IMR-90 (cell line): ENCODE results near the gene DCTD. TPM values are rescaled to one million over a fixed set of nuclear protein-coding genes. Genes with fewer than 3 reads are reported as not detected.

ENCODE experiments used
- ATAC-seq: fragments of 200-7000 bp; cut with Tn5 transposase; 2 replicates; pipeline ENCODE4 v1.9.1; 2020; ENCODE audit warnings: low read depth, mild to moderate bottlenecking, moderate library complexity
- BruUV-seq: library from RNA; stranded (reverse); fragments of 400-500 nt; replicated peaks from 2 replicates; lab custom pipeline; 2021; lab: Mats Ljungman, UMichigan
- CTCF ChIA-PET: fragments of 300-600 bp; formaldehyde crosslinking; extraction: SDS; loops from one replicate; lab custom pipeline; 2021; ENCODE audit warnings: antibody characterized with exemption; lab: Yijun Ruan, JAX
- POLR2A ChIA-PET: fragments of 300-600 bp; sonication (Branson Sonifier 250); formaldehyde crosslinking; loops from one replicate; lab custom pipeline; 2022; ENCODE audit warnings: antibody characterized with exemption; ENCODE audit not compliant: unreplicated experiment; lab: Charles Lee
- DNase-seq: peaks from one replicate; pipeline ENCODE4 v3.0.0; 2013
- H2AFZ ChIP-seq: replicated peaks from 2 replicates; pipeline ENCODE3; 2013; ENCODE audit warnings: low read length, mild to moderate bottlenecking; ENCODE audit not compliant: poor library complexity
- H2AK5ac ChIP-seq: 2 replicates; pipeline ENCODE4 v1.6.1; 2013; ENCODE audit warnings: low read depth, low read length, inconsistent platforms
- H2AK9ac ChIP-seq: replicated peaks from 2 replicates; pipeline ENCODE3; 2013; ENCODE audit warnings: mild to moderate bottlenecking, low read depth, low read length, moderate library complexity; ENCODE audit not compliant: poor library complexity
- H2BK120ac ChIP-seq: 2 replicates; pipeline ENCODE4 v1.6.1; 2013; ENCODE audit warnings: low read depth, low read length, inconsistent platforms
- H2BK15ac ChIP-seq: 3 replicates; pipeline ENCODE4 v1.6.1; 2013; ENCODE audit warnings: low read depth, low read length, inconsistent platforms
- H2BK20ac ChIP-seq: 2 replicates; pipeline ENCODE4 v1.6.1; 2013; ENCODE audit warnings: low read depth, mild to moderate bottlenecking, inconsistent platforms, low read length, moderate library complexity
- H2BK5ac ChIP-seq: 2 replicates; pipeline ENCODE4 v1.6.1; 2013; ENCODE audit warnings: mild to moderate bottlenecking, low read depth, low read length, inconsistent platforms; ENCODE audit not compliant: poor library complexity, severe bottlenecking
- H3K14ac ChIP-seq: replicated peaks from 2 replicates; pipeline ENCODE4 v1.6.1; 2013; ENCODE audit warnings: low read depth, low read length, inconsistent platforms
- H3K18ac ChIP-seq: 2 replicates; pipeline ENCODE4 v1.6.1; 2013; ENCODE audit warnings: low read depth, low read length, control low read depth
- H3K23ac ChIP-seq: 2 replicates; pipeline ENCODE4 v1.6.1; 2013; ENCODE audit warnings: low read depth, low read length, inconsistent platforms
- H3K27ac ChIP-seq: 2 replicates; pipeline ENCODE4 v1.5.1; 2013; ENCODE audit warnings: mild to moderate bottlenecking, control low read depth, low read length; ENCODE audit not compliant: insufficient read depth
- H3K27me3 ChIP-seq: 2 replicates; pipeline ENCODE4 v1.6.1; 2013; ENCODE audit warnings: low read length; ENCODE audit not compliant: control insufficient read depth, insufficient read depth
- H3K36me3 ChIP-seq: 2 replicates; pipeline ENCODE4 v1.6.1; 2013; ENCODE audit warnings: low read length, mixed read lengths; ENCODE audit not compliant: control insufficient read depth, insufficient read depth
- H3K4ac ChIP-seq: 2 replicates; pipeline ENCODE4 v1.6.1; 2013; ENCODE audit warnings: low read depth, low read length, inconsistent platforms
- H3K4me1 ChIP-seq: 2 replicates; pipeline ENCODE4 v1.6.1; 2013; ENCODE audit warnings: low read length, mixed read lengths; ENCODE audit not compliant: control insufficient read depth, insufficient read depth
- H3K4me2 ChIP-seq: 2 replicates; pipeline ENCODE4 v1.6.1; 2013; ENCODE audit warnings: low read depth, mild to moderate bottlenecking, control low read depth, low read length, moderate library complexity
- H3K4me3 ChIP-seq: 2 replicates; pipeline ENCODE4 v1.5.1; 2013; ENCODE audit warnings: low read depth, mild to moderate bottlenecking, control low read depth, low read length, moderate library complexity; ENCODE audit not compliant: insufficient read depth
- H3K56ac ChIP-seq: 2 replicates; pipeline ENCODE4 v1.6.1; 2013; ENCODE audit warnings: low read length, inconsistent platforms; ENCODE audit not compliant: insufficient read depth; ENCODE audit errors: extremely low read depth
- H3K79me1 ChIP-seq, 2 experiments: 2 replicates each; pipeline ENCODE4 v1.6.1; 2013; ENCODE audit warnings: low read length in 2 of 2, inconsistent platforms in 1 of 2, low read depth in 1 of 2
- H3K9ac ChIP-seq: 2 replicates; pipeline ENCODE4 v1.6.1; 2013; ENCODE audit warnings: low read depth, low read length, control low read depth
- H3K9me1 ChIP-seq: 2 replicates; pipeline ENCODE4 v1.6.1; 2013; ENCODE audit warnings: low read length, inconsistent platforms; ENCODE audit not compliant: insufficient read depth
- H3K9me3 ChIP-seq: 2 replicates; pipeline ENCODE4 v1.6.1; 2013; ENCODE audit warnings: low read length; ENCODE audit not compliant: control insufficient read depth, insufficient read depth
- H4K20me1 ChIP-seq: 2 replicates; pipeline ENCODE4 v1.6.1; 2013; ENCODE audit warnings: low read length, inconsistent platforms; ENCODE audit not compliant: insufficient read depth
- H4K5ac ChIP-seq: 2 replicates; pipeline ENCODE4 v1.6.1; 2013; ENCODE audit warnings: mild to moderate bottlenecking, low read depth, low read length, control low read depth
- H4K8ac ChIP-seq, 2 experiments: 2 replicates each; pipeline ENCODE4 v1.6.1; 2013; ENCODE audit warnings: low read depth in 2 of 2, low read length in 2 of 2, control low read depth in 1 of 2, inconsistent platforms in 1 of 2
- H4K91ac ChIP-seq: 2 replicates; pipeline ENCODE4 v1.6.1; 2013; ENCODE audit warnings: low read depth, low read length, inconsistent platforms; ENCODE audit not compliant: insufficient read depth
- BHLHE40 ChIP-seq: fragments of 150-350 bp; IDR thresholded peaks from 2 replicates; pipeline ENCODE4 v1.6.1; 2016; ENCODE audit warnings: mild to moderate bottlenecking, low read depth, low read length
- CEBPB ChIP-seq: IDR thresholded peaks from 2 replicates; pipeline ENCODE4 v1.6.1; 2012; ENCODE audit warnings: low read depth, low read length, improper control_type of control experiment
- CHD1 ChIP-seq: IDR thresholded peaks from 2 replicates; pipeline ENCODE4 v1.6.1; 2012; ENCODE audit warnings: low read depth, low read length, improper control_type of control experiment
- CTCF ChIP-seq: conservative IDR thresholded peaks from 2 replicates; pipeline ENCODE4 v1.5.1; 2012; ENCODE audit warnings: mild to moderate bottlenecking, low read depth, low read length, improper control_type of control experiment
- ELK1 ChIP-seq: fragments of 150-350 bp; IDR thresholded peaks from 2 replicates; pipeline ENCODE4 v1.6.1; 2016; ENCODE audit warnings: low read depth, mild to moderate bottlenecking, low read length, moderate library complexity, borderline replicate concordance
- FOS ChIP-seq: fragments of 150-350 bp; IDR thresholded peaks from 2 replicates; pipeline ENCODE4 v1.6.1; 2016; ENCODE audit warnings: low read depth, low read length
- MAFK ChIP-seq: IDR thresholded peaks from 2 replicates; pipeline ENCODE4 v1.6.1; 2012; ENCODE audit warnings: low read depth, low read length, improper control_type of control experiment
- MAZ ChIP-seq: IDR thresholded peaks from 2 replicates; pipeline ENCODE4 v1.6.1; 2012; ENCODE audit warnings: low read depth, mild to moderate bottlenecking, low read length, improper control_type of control experiment, moderate library complexity, borderline replicate concordance
- MXI1 ChIP-seq: IDR thresholded peaks from 2 replicates; pipeline ENCODE4 v1.6.1; 2012; ENCODE audit warnings: low read depth, mild to moderate bottlenecking, low read length, moderate library complexity, borderline replicate concordance
- NFE2L2 ChIP-seq: fragments of 150-350 bp; IDR thresholded peaks from 2 replicates; pipeline ENCODE4 v1.6.1; 2016; ENCODE audit warnings: low read depth, mild to moderate bottlenecking, low read length
- POLR2A ChIP-seq: IDR thresholded peaks from 2 replicates; pipeline ENCODE4 v1.6.1; 2012; ENCODE audit warnings: mild to moderate bottlenecking, low read depth, low read length
- RAD21 ChIP-seq: IDR thresholded peaks from 2 replicates; pipeline ENCODE4 v1.6.1; 2012; ENCODE audit warnings: low read length, improper control_type of control experiment
- RCOR1 ChIP-seq: IDR thresholded peaks from 2 replicates; pipeline ENCODE4 v1.6.1; 2012; ENCODE audit warnings: mild to moderate bottlenecking, low read length, improper control_type of control experiment; ENCODE audit not compliant: insufficient replicate concordance
- RFX5 ChIP-seq: IDR thresholded peaks from 2 replicates; pipeline ENCODE4 v1.8.0; 2012; ENCODE audit warnings: low read depth, mild to moderate bottlenecking, low read length, moderate library complexity
- SMC3 ChIP-seq: fragments of 150-350 bp; IDR thresholded peaks from 2 replicates; pipeline ENCODE4 v1.6.1; 2016; ENCODE audit warnings: low read depth, mild to moderate bottlenecking, antibody characterized with exemption, low read length, moderate library complexity
- USF2 ChIP-seq: fragments of 150-350 bp; IDR thresholded peaks from 2 replicates; pipeline ENCODE4 v1.6.1; 2017; ENCODE audit warnings: mild to moderate bottlenecking, antibody characterized with exemption, low read length, low read depth
- WGBS, 2 experiments: methylation state at CpG; one replicate each; pipeline versions ENCODE4 v1.1.5 to v1.1.7; 2013; ENCODE audit warnings: missing lambda C conversion rate in 2 of 2; ENCODE audit not compliant: insufficient read length in 1 of 2; ENCODE audit errors: extremely low coverage in 2 of 2; 5-methylcytosine and 5-hydroxymethylcytosine counted together
- dilution Hi-C: fragments of 300-500 bp; cut with HindIII; formaldehyde crosslinking; loops from one replicate; pipeline ENCODE4 v1.14.3; 2018; ENCODE audit warnings: low sequenced_read_pairs; ENCODE audit not compliant: unreplicated experiment
- in situ Hi-C: fragments of 300-500 bp; cut with MboI; formaldehyde crosslinking; loops from 3 replicates; pipeline ENCODE4 v1.14.3; 2019; ENCODE audit warnings: low sequenced_read_pairs, inconsistent platforms, mixed read lengths
- intact Hi-C: fragments of 100-400 bp; cut with micrococcal nuclease; formaldehyde crosslinking; loops from 2 replicates; pipeline ENCODE4 v1.10.0; 2022
- polyA plus RNA-seq, 3 experiments: library from polyadenylated mRNA; depleted of rRNA; stranded (reverse); fragments of >200 nt; gene quantifications; 2 replicates each; pipeline ENCODE4 v1.2.3, GENCODE V29; 2012; ENCODE audit warnings: low replicate concordance in 1 of 3
- total RNA-seq: library from RNA; depleted of rRNA; stranded (reverse); fragments of >200 nt; gene quantifications from 2 replicates; pipeline ENCODE4 v1.2.3, GENCODE V29; 2012

Gene DCTD
- total and polyA plus RNA-seq, 2 of the 4 experiments (the other 2 are of a cell fraction) = 90.3 to 127 TPM

GRCh38 chr4:182855877-182856276 lies 61.3 kb downstream of the DCTD start:
- Histone ChIP-seq H3K56ac (no peak overlapping the region), H4K91ac (no peak overlapping the region), H2BK5ac (no peak overlapping the region), H3K9me3 (peaks cover 12% of the 10 kb centered on the region), H3K4me3 (no peak overlapping the region), H3K27ac (no peak overlapping the region), H3K79me1 (no peaks in the 10 kb centered on the region), H3K36me3 (no peaks in the 10 kb centered on the region), H3K4me1 (no peaks in the 10 kb centered on the region), H3K9me1 (no peaks in the 10 kb centered on the region), H4K5ac (no peak overlapping the region), H3K14ac (no peak overlapping the region), H3K4ac (no peak overlapping the region), H2BK15ac (no peak overlapping the region), H2AK9ac (no peak overlapping the region), H3K4me2 (no peak overlapping the region), H3K27me3 (peaks cover 1% of the 10 kb centered on the region; the same call in 1 of the 2 replicates), H3K18ac (no peak overlapping the region), H4K8ac (no peak overlapping the region), H2BK120ac (no peak overlapping the region), H2AK5ac (no peak overlapping the region), H2AFZ (no peak overlapping the region), H3K9ac (no peak overlapping the region), H4K20me1 (no peaks in the 10 kb centered on the region), H3K23ac (no peak overlapping the region), H2BK20ac (no peak overlapping the region)
- intact Hi-C loops = no loop called here
- ChIA-PET CTCF (no interaction called here), POLR2A (no interaction called here)
- in situ Hi-C loops = no loop called here
- ATAC-seq (no peak), DNase-seq (no peak)
- dilution Hi-C loops = no loop called here
- BruUV-seq = no TSS peak
- TF ChIP-seq MXI1 = no peak
- no peak for TF ChIP-seq POLR2A
- no peak for TF ChIP-seq CTCF
- TF ChIP-seq CEBPB = no peak
- TF ChIP-seq MAZ = no peak
- no peak for TF ChIP-seq RCOR1
- TF ChIP-seq USF2 = no peak
- no peak for TF ChIP-seq FOS
- TF ChIP-seq NFE2L2 = no peak
- no peak for TF ChIP-seq RAD21
- TF ChIP-seq ELK1 = no peak
- TF ChIP-seq MAFK = no peak
- TF ChIP-seq CHD1 = no peak
- TF ChIP-seq SMC3 = no peak
- no peak for TF ChIP-seq BHLHE40
- no peak for TF ChIP-seq RFX5
- no CpG with 5 or more reads among the region's 13 CpGs for WGBS, 2 experiments
